Measurements from ENCODE around the gene PAM16.

Gene PAM16

GRCh38 chr16:4317532-4318450 lies 33.3 kb downstream of the PAM16 start:
- Mint-ChIP-seq H3K4me1 (peaks cover 47% of the 10 kb centered on the region), H3K4me3 (peak overlapping the region; percentile 85), H3K36me3 (ENCODE audit: low read depth) (no peaks in the 10 kb centered on the region), H3K9me3 (no peaks in the 10 kb centered on the region), H3K27me3 (ENCODE audit: low read depth, poor library complexity) (peaks cover 4% of the 10 kb centered on the region), H3K27ac (peak overlapping the region; percentile 98)
- no peak for TF ChIP-seq CTCF (IDR thresholded peaks at IDR 0.05)
- peak; percentile 65 for DNase-seq

- no peak for TF ChIP-seq CTCF (IDR thresholded peaks at IDR 0.05)
- DNase-seq = no peak
- Mint-ChIP-seq H3K36me3 (ENCODE audit: low read depth) (no peaks in the 10 kb centered on the region), H3K4me1 (peaks cover 43% of the 10 kb centered on the region), H3K4me3 (peak overlapping the region; percentile 85), H3K27me3 (ENCODE audit: low read depth, poor library complexity) (peaks cover 4% of the 10 kb centered on the region), H3K9me3 (no peaks in the 10 kb centered on the region), H3K27ac (no peak overlapping the region)
These were observed 34.1 kb downstream of the PAM16 start for GRCh38 chr16:4316864-4317531.

- no peak for TF ChIP-seq CTCF (IDR thresholded peaks at IDR 0.05)
- peak; percentile 60 for DNase-seq
- peaks cover 4% of the 10 kb centered on the region for H3K27me3 Mint-ChIP-seq (ENCODE audit: low read depth, poor library complexity)
- no peaks in the 10 kb centered on the region for H3K36me3 Mint-ChIP-seq (ENCODE audit: low read depth)
- H3K4me1 Mint-ChIP-seq = peaks cover 42% of the 10 kb centered on the region
- H3K27ac Mint-ChIP-seq = no peak overlapping the region
- H3K4me3 Mint-ChIP-seq = peak overlapping the region; percentile 85
- H3K9me3 Mint-ChIP-seq = no peaks in the 10 kb centered on the region
These were observed 34.8 kb downstream of the PAM16 start for GRCh38 chr16:4316108-4316863.

- no peak for TF ChIP-seq CTCF (IDR thresholded peaks at IDR 0.05)
- H3K9me3 Mint-ChIP-seq = no peaks in the 10 kb centered on the region
- peaks cover 4% of the 10 kb centered on the region for H3K27me3 Mint-ChIP-seq (ENCODE audit: low read depth, poor library complexity)
- H3K4me3 Mint-ChIP-seq = peak within 1 kb of the TSS; percentile 90
- H3K36me3 Mint-ChIP-seq (ENCODE audit: low read depth) = no peaks in the 10 kb centered on the region
- H3K27ac Mint-ChIP-seq = peak within 1 kb of the TSS; percentile 71
- peaks cover 39% of the 10 kb centered on the region for H3K4me1 Mint-ChIP-seq
- DNase-seq = peak; percentile 85
These were observed 35.7 kb downstream of the PAM16 start, which contains the start of gene GLIS2 for GRCh38 chr16:4315186-4316107. GLIS2 (plus strand) TSS chr16:4316067; CDS start chr16:4332281, 16,214 bp downstream.

GRCh38 chr16:4314532-4315185 lies 36.5 kb downstream of the PAM16 start:
- Mint-ChIP-seq H3K9me3 (no peaks in the 10 kb centered on the region), H3K27ac (peak overlapping the region; percentile 71), H3K27me3 (ENCODE audit: low read depth, poor library complexity) (peaks cover 4% of the 10 kb centered on the region), H3K36me3 (ENCODE audit: low read depth) (no peaks in the 10 kb centered on the region), H3K4me1 (peaks cover 38% of the 10 kb centered on the region), H3K4me3 (peak overlapping the region; percentile 90)
- DNase-seq = peak; percentile 57
- TF ChIP-seq CTCF (IDR thresholded peaks at IDR 0.05) = no peak

All from nephron progenitor cell (in vitro differentiated cells).